HUES48 (cell line): ENCODE results near the gene FOLR1.

ENCODE experiments used
- H3K27ac ChIP-seq: one replicate; pipeline ENCODE4 v1.7.0; 2013; ENCODE audit warnings: low read depth, low read length, inconsistent platforms
- H3K27me3 ChIP-seq: 2 replicates; pipeline ENCODE4 v1.6.1; 2013; ENCODE audit warnings: mild to moderate bottlenecking, low read length; ENCODE audit not compliant: control insufficient read depth, insufficient read depth
- H3K36me3 ChIP-seq: 2 replicates; pipeline ENCODE4 v1.6.1; 2013; ENCODE audit warnings: low read length; ENCODE audit not compliant: control insufficient read depth, insufficient read depth
- H3K4me1 ChIP-seq: 2 replicates; pipeline ENCODE4 v1.6.1; 2013; ENCODE audit warnings: mild to moderate bottlenecking, low read length; ENCODE audit not compliant: control insufficient read depth, insufficient read depth
- H3K4me3 ChIP-seq: 2 replicates; pipeline ENCODE4 v1.5.1; 2013; ENCODE audit warnings: mild to moderate bottlenecking, low read depth, low read length
- H3K9ac ChIP-seq: 2 replicates; pipeline ENCODE4 v1.6.1; 2013; ENCODE audit warnings: mild to moderate bottlenecking, low read depth, low read length, moderate library complexity
- H3K9me3 ChIP-seq: 2 replicates; pipeline ENCODE4 v1.6.1; 2013; ENCODE audit warnings: low read length; ENCODE audit not compliant: control insufficient read depth, insufficient read depth

FOLR1 gene

GRCh38 chr11:72245263-72245816 is 53.4 kb downstream of the FOLR1 start:
- H3K36me3 ChIP-seq: no peaks in the 10 kb centered on the region
- H3K9ac ChIP-seq: no peak overlapping the region
- H3K4me1 ChIP-seq: peaks cover 12% of the 10 kb centered on the region
- no peaks in the 10 kb centered on the region for H3K9me3 ChIP-seq
- no peak overlapping the region for H3K27ac ChIP-seq
- peaks cover 90% of the 10 kb centered on the region for H3K27me3 ChIP-seq
- peak overlapping the region; percentile 68 for H3K4me3 ChIP-seq
